ENCODE measurements around the gene BCKDHB. TPM values are rescaled to one million over a fixed set of nuclear protein-coding genes. Genes with fewer than 3 reads are reported as not detected.
"Not testable (repeated sequence)": the region's sequence is repeated elsewhere in the genome, so short reads cannot be mapped to it uniquely, and the experiment has no call there.

Gene BCKDHB
- polyA plus RNA-seq, 1 donor (not counting 4 experiments of a cell fraction or from before 2014, with no cell fraction given) = 20.9 TPM

DNA sequence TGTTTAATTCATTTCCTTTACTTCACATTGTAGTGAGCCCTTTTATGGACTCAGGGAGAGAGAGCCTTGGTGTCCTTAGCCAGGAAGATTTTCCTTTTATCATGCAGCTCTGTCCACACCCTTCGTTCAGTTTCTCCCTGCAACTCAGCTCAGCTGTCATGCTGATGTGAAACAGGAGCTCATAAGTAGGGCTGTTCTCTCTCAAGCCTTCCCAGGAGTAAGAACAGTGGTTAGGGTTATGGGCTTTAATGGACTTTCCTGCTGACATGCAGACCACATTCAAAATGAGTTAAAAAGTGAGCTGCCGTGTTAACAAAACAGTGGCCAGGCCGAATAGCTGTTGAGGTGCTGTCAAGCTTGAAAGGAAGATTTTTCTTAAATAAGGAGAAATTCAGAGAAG is 104.1 kb downstream of the BCKDHB start:
- TF ChIP-seq, protein P1, sequence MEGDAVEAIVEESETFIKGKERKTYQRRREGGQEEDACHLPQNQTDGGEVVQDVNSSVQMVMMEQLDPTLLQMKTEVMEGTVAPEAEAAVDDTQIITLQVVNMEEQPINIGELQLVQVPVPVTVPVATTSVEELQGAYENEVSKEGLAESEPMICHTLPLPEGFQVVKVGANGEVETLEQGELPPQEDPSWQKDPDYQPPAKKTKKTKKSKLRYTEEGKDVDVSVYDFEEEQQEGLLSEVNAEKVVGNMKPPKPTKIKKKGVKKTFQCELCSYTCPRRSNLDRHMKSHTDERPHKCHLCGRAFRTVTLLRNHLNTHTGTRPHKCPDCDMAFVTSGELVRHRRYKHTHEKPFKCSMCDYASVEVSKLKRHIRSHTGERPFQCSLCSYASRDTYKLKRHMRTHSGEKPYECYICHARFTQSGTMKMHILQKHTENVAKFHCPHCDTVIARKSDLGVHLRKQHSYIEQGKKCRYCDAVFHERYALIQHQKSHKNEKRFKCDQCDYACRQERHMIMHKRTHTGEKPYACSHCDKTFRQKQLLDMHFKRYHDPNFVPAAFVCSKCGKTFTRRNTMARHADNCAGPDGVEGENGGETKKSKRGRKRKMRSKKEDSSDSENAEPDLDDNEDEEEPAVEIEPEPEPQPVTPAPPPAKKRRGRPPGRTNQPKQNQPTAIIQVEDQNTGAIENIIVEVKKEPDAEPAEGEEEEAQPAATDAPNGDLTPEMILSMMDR (optimal IDR thresholded peaks at IDR 0.05 in 1 of 3, IDR thresholded peaks at IDR 0.05 in 1 of 3, conservative IDR thresholded peaks at IDR 0.05 in 1 of 3; ENCODE audit: extremely low read depth in 1 of 3, insufficient read depth in 2 of 3, low read length in 3 of 3) = no peak
- peaks cover 4% of the 10 kb centered on the region for H3K4me1 ChIP-seq (ENCODE audit: control insufficient read depth, extremely low read depth, insufficient read depth, low read length)
- no peak for FAIRE-seq
- dilution Hi-C loops (cut with MboI; ENCODE audit: extremely low pct_ligation_motif_present, low sequenced_read_pairs) = no loop called here
- H3K27ac ChIP-seq (ENCODE audit: control insufficient read depth, insufficient read depth, low read length) = no peak overlapping the region
- no peaks in the 10 kb centered on the region for H3K79me2 ChIP-seq (ENCODE audit: control insufficient read depth, insufficient read depth, low read length)
- H4K20me1 ChIP-seq (ENCODE audit: control insufficient read depth, extremely low read depth, insufficient read depth, low read length) = no peaks in the 10 kb centered on the region
- DNase-seq (ENCODE audit: low read depth, low spot score) = no peak
- no peak overlapping the region for H2AFZ ChIP-seq (ENCODE audit: control insufficient read depth, low read length)
- H3K27me3 ChIP-seq (ENCODE audit: control insufficient read depth, extremely low read depth, insufficient read depth, low read length) = no peaks in the 10 kb centered on the region
- H3K9me3 ChIP-seq (ENCODE audit: control insufficient read depth, low read depth, low read length) = no peaks in the 10 kb centered on the region
- H3K36me3 ChIP-seq (ENCODE audit: control insufficient read depth in 2 of 2, extremely low read depth in 1 of 2, insufficient read depth in 2 of 2, low read length in 2 of 2) = no peaks in the 10 kb centered on the region
- no peak overlapping the region for H3K9ac ChIP-seq (ENCODE audit: control insufficient read depth, extremely low read depth, insufficient read depth, low read length)
- H3K4me2 ChIP-seq (ENCODE audit: control insufficient read depth, extremely low read depth, insufficient read depth, low read depth, low read length) = no peak overlapping the region
- no peak overlapping the region for H3K4me3 ChIP-seq (ENCODE audit: control insufficient read depth in 2 of 3, extremely low read depth in 1 of 3, insufficient read depth in 2 of 3, low read depth in 1 of 3, low read length in 3 of 3)
- no peaks in the 10 kb centered on the region for H3K9me1 ChIP-seq (ENCODE audit: control insufficient read depth, extremely low read depth, insufficient read depth, low read length)

DNA sequence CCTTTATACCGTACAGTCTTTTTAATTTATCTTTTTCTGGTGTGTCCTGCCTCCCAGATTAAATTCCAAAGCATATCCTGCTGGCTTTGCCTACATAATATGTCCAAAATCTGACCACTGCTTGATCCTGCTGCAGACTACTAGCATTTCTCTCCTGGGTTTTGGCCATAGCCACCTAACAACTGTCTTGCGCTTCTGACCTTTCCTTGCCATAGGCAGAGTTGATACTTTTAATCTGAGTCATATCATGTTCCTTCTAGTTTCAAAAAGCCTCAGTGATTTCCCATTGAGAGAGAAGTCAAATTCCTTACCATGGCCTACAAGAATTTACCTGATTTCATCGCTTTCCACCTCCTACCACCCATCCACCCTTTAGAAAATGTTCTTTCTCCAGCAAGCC is 104.8 kb downstream of the BCKDHB start:
- no peak overlapping the region for H3K4me3 ChIP-seq (ENCODE audit: control insufficient read depth in 2 of 3, extremely low read depth in 1 of 3, insufficient read depth in 2 of 3, low read depth in 1 of 3, low read length in 3 of 3)
- FAIRE-seq (peak; percentile 29), DNase-seq (ENCODE audit: low read depth, low spot score) (no peak)
- peaks cover 4% of the 10 kb centered on the region for H3K4me1 ChIP-seq (ENCODE audit: control insufficient read depth, extremely low read depth, insufficient read depth, low read length)
- H3K27me3 ChIP-seq (ENCODE audit: control insufficient read depth, extremely low read depth, insufficient read depth, low read length) = no peaks in the 10 kb centered on the region
- no peak overlapping the region for H2AFZ ChIP-seq (ENCODE audit: control insufficient read depth, low read length)
- no peaks in the 10 kb centered on the region for H3K79me2 ChIP-seq (ENCODE audit: control insufficient read depth, insufficient read depth, low read length)
- no peak overlapping the region for H3K4me2 ChIP-seq (ENCODE audit: control insufficient read depth, extremely low read depth, insufficient read depth, low read depth, low read length)
- H3K27ac ChIP-seq (ENCODE audit: control insufficient read depth, insufficient read depth, low read length) = no peak overlapping the region
- H3K9ac ChIP-seq (ENCODE audit: control insufficient read depth, extremely low read depth, insufficient read depth, low read length) = no peak overlapping the region
- H3K36me3 ChIP-seq (ENCODE audit: control insufficient read depth in 2 of 2, extremely low read depth in 1 of 2, insufficient read depth in 2 of 2, low read length in 2 of 2) = no peaks in the 10 kb centered on the region
- TF ChIP-seq, protein P1 (optimal IDR thresholded peaks at IDR 0.05 in 1 of 3, IDR thresholded peaks at IDR 0.05 in 1 of 3, conservative IDR thresholded peaks at IDR 0.05 in 1 of 3; ENCODE audit: extremely low read depth in 1 of 3, insufficient read depth in 2 of 3, low read length in 3 of 3) = no peak
- TF ChIP-seq EZH2 (IDR thresholded peaks at IDR 0.05; ENCODE audit: low read length) = no peak
- H4K20me1 ChIP-seq (ENCODE audit: control insufficient read depth, extremely low read depth, insufficient read depth, low read length) = no peaks in the 10 kb centered on the region
- dilution Hi-C loops (cut with MboI; ENCODE audit: extremely low pct_ligation_motif_present, low sequenced_read_pairs) = no loop called here
- no peaks in the 10 kb centered on the region for H3K9me3 ChIP-seq (ENCODE audit: control insufficient read depth, low read depth, low read length)
- H3K9me1 ChIP-seq (ENCODE audit: control insufficient read depth, extremely low read depth, insufficient read depth, low read length) = no peaks in the 10 kb centered on the region

DNA sequence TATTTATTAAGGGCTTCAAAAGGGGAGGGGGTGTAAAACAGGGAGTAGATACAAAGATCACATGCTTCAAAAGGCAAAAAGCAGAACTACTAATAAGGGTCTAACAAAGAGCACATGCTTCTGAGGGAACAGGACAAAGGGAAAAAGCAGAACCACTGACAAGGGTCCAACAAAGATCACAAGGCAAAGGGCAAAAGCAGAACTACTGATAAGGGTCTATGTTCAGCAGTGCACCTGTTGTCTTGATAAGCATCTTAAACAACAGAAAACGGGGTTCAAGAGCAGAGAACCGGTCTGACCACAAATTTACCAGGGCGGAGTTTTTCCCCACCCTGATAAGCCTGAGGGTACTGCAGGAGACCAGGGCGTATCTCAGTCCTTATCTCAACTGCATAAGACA is 105.4 kb downstream of the BCKDHB start:
- H3K27ac ChIP-seq (ENCODE audit: control insufficient read depth, insufficient read depth, low read length); H3K9me3 ChIP-seq (ENCODE audit: control insufficient read depth, low read depth, low read length); H3K4me1 ChIP-seq (ENCODE audit: control insufficient read depth, extremely low read depth, insufficient read depth, low read length); H3K79me2 ChIP-seq (ENCODE audit: control insufficient read depth, insufficient read depth, low read length); FAIRE-seq; H3K4me3 ChIP-seq (ENCODE audit: control insufficient read depth in 2 of 3, extremely low read depth in 1 of 3, insufficient read depth in 2 of 3, low read depth in 1 of 3, low read length in 3 of 3); H3K27me3 ChIP-seq (ENCODE audit: control insufficient read depth, extremely low read depth, insufficient read depth, low read length); H3K9ac ChIP-seq (ENCODE audit: control insufficient read depth, extremely low read depth, insufficient read depth, low read length); DNase-seq (ENCODE audit: low read depth, low spot score); H3K4me2 ChIP-seq (ENCODE audit: control insufficient read depth, extremely low read depth, insufficient read depth, low read depth, low read length); H4K20me1 ChIP-seq (ENCODE audit: control insufficient read depth, extremely low read depth, insufficient read depth, low read length); H3K36me3 ChIP-seq (ENCODE audit: control insufficient read depth in 2 of 2, extremely low read depth in 1 of 2, insufficient read depth in 2 of 2, low read length in 2 of 2); H2AFZ ChIP-seq (ENCODE audit: control insufficient read depth, low read length); H3K9me1 ChIP-seq (ENCODE audit: control insufficient read depth, extremely low read depth, insufficient read depth, low read length); dilution Hi-C loops (cut with MboI; ENCODE audit: extremely low pct_ligation_motif_present, low sequenced_read_pairs): not testable (repeated sequence)
